ENCODE measurements around the gene PHF2.

- TF ChIP-seq CTCF (IDR thresholded peaks at IDR 0.05; ENCODE audit: low read depth, low read length) (no peak), EZH2phosphoT487 (IDR thresholded peaks at IDR 0.05; ENCODE audit: low read depth) (no peak)
These were observed 2.5 kb downstream of the PHF2 start for GRCh38 chr9:93578844-93579243.

Data from OCI-LY3 (cell line).